Ishikawa (cell line): ENCODE data around the gene HOXB6.

Experiments used
- CEBPB ChIP-seq: IDR thresholded peaks from 2 replicates; pipeline ENCODE4 v1.6.1; 2012
- CREB1 ChIP-seq: IDR thresholded peaks from 2 replicates; pipeline ENCODE4 v1.6.1; 2012; ENCODE audit warnings: low read depth
- EGR1 ChIP-seq: IDR thresholded peaks from 2 replicates; pipeline ENCODE4 v1.6.1; 2012
- EP300 ChIP-seq: IDR thresholded peaks from 2 replicates; pipeline ENCODE4 v1.6.1; 2012; ENCODE audit warnings: borderline replicate concordance
- FOXM1 ChIP-seq: IDR thresholded peaks from 2 replicates; pipeline ENCODE4 v1.6.1; 2012; ENCODE audit warnings: low read depth, borderline replicate concordance
- RAD21 ChIP-seq: IDR thresholded peaks from 2 replicates; pipeline ENCODE4 v1.6.1; 2012; ENCODE audit warnings: low read depth
- TAF1 ChIP-seq: IDR thresholded peaks from 2 replicates; pipeline ENCODE4 v1.6.1; 2012; ENCODE audit warnings: low read depth, mild to moderate bottlenecking
- TCF12 ChIP-seq: IDR thresholded peaks from 2 replicates; pipeline ENCODE4 v1.6.1; 2012; ENCODE audit warnings: low read depth
- TEAD4 ChIP-seq: IDR thresholded peaks from 2 replicates; pipeline ENCODE4 v1.6.1; 2012
- YY1 ChIP-seq: IDR thresholded peaks from 2 replicates; pipeline ENCODE4 v1.6.1; 2012; ENCODE audit warnings: low read depth
- ZBTB7A ChIP-seq: IDR thresholded peaks from 2 replicates; pipeline ENCODE4 v1.6.1; 2012; ENCODE audit warnings: low read depth
- TF ChIP-seq, protein P1 (sequence below): IDR thresholded peaks from 2 replicates; pipeline ENCODE4 v1.6.1; 2012; ENCODE audit warnings: low read depth, mild to moderate bottlenecking
- TF ChIP-seq, protein P2 (sequence below): IDR thresholded peaks from 2 replicates; pipeline ENCODE4 v1.6.1; 2012
- TF ChIP-seq, protein P3 (sequence below): IDR thresholded peaks from 2 replicates; pipeline ENCODE4 v1.6.1; 2012

DNA sequence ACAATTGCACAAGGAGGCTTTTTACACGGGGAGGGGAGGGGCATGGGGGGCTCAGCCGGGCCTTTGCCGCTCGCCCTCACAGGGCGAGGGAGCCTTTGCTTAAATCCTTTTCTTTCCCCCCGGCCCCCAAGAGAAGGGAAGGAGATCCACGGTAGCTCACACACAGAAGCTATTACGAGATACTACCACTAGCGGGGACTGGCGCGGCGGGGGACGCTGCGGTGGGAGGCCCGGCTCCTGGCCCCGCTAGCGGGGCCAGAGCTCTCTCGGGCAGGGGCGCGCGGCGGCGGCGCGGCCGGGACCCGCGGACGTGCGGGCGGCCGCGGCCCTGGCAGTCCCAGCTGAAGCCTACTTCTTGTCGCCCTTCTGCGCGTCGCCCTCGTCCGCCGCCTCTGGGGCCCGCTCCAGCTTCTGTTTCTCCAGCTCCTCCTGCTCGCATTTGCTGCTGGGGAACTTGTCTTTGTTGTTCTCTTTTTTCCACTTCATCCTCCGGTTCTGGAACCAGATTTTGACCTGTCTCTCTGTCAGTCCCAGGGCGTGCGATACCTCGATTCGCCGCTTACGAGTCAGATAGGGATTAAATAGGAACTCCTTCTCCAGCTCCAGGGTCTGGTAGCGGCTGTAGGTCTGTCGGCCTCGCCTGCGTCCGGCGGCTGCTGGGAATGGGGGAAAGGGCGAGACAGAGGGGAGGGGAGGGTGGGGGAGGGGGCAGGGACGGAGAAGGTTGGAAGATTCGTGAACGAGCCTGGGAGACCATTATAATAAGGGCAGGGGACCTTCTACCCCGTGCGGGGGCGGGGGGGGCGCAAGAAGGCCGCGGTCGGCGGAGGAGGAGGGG is 8.3 kb upstream of the HOXB6 start:
- TF ChIP-seq, protein P1, sequence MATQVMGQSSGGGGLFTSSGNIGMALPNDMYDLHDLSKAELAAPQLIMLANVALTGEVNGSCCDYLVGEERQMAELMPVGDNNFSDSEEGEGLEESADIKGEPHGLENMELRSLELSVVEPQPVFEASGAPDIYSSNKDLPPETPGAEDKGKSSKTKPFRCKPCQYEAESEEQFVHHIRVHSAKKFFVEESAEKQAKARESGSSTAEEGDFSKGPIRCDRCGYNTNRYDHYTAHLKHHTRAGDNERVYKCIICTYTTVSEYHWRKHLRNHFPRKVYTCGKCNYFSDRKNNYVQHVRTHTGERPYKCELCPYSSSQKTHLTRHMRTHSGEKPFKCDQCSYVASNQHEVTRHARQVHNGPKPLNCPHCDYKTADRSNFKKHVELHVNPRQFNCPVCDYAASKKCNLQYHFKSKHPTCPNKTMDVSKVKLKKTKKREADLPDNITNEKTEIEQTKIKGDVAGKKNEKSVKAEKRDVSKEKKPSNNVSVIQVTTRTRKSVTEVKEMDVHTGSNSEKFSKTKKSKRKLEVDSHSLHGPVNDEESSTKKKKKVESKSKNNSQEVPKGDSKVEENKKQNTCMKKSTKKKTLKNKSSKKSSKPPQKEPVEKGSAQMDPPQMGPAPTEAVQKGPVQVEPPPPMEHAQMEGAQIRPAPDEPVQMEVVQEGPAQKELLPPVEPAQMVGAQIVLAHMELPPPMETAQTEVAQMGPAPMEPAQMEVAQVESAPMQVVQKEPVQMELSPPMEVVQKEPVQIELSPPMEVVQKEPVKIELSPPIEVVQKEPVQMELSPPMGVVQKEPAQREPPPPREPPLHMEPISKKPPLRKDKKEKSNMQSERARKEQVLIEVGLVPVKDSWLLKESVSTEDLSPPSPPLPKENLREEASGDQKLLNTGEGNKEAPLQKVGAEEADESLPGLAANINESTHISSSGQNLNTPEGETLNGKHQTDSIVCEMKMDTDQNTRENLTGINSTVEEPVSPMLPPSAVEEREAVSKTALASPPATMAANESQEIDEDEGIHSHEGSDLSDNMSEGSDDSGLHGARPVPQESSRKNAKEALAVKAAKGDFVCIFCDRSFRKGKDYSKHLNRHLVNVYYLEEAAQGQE = no peak
- TF ChIP-seq TEAD4 (no peak), FOXM1 (no peak), YY1 (no peak), TCF12 (no peak), EGR1 (no peak), TAF1 (no peak; the same call in 1 of the 2 replicates), RAD21 (no peak), EP300 (no peak), ZBTB7A (no peak), CEBPB (no peak), CREB1 (no peak)
- TF ChIP-seq, protein P2, sequence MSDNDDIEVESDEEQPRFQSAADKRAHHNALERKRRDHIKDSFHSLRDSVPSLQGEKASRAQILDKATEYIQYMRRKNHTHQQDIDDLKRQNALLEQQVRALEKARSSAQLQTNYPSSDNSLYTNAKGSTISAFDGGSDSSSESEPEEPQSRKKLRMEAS = no peak
- TF ChIP-seq, protein P3, sequence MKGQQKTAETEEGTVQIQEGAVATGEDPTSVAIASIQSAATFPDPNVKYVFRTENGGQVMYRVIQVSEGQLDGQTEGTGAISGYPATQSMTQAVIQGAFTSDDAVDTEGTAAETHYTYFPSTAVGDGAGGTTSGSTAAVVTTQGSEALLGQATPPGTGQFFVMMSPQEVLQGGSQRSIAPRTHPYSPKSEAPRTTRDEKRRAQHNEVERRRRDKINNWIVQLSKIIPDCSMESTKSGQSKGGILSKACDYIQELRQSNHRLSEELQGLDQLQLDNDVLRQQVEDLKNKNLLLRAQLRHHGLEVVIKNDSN = no peak
